Stimulated activated memory B cell treated with anti-CD40 and anti-IgM and Interleukin-4, amounts not matched to agents 10 μg/mL and 1 μg/mL and 100 μg/mL, for 72 hours (primary cell): ENCODE results near the gene DAB2IP.

ENCODE experiments used
- ATAC-seq: fragments of 150-1000 bp; cut with Tn5 transposase; 2 replicates; pipeline ENCODE4 v1.10.0; 2021
- H3K27ac Mint-ChIP-seq: one replicate; pipeline ENCODE4 v1.8.0; 2022; ENCODE audit warnings: mild to moderate bottlenecking, mixed read lengths
- H3K27me3 Mint-ChIP-seq: one replicate; pipeline ENCODE4 v1.8.0; 2022; ENCODE audit warnings: mixed read lengths
- H3K36me3 Mint-ChIP-seq: one replicate; pipeline ENCODE4 v1.8.0; 2022; ENCODE audit warnings: mixed read lengths
- H3K4me1 Mint-ChIP-seq: one replicate; pipeline ENCODE4 v1.8.0; 2022; ENCODE audit warnings: mixed read lengths
- H3K4me3 Mint-ChIP-seq: one replicate; pipeline ENCODE4 v1.8.0; 2022; ENCODE audit warnings: mild to moderate bottlenecking, moderate library complexity, mixed read lengths
- H3K9me3 Mint-ChIP-seq: one replicate; pipeline ENCODE4 v1.8.0; 2022; ENCODE audit warnings: mixed read lengths

The DAB2IP gene

DNA sequence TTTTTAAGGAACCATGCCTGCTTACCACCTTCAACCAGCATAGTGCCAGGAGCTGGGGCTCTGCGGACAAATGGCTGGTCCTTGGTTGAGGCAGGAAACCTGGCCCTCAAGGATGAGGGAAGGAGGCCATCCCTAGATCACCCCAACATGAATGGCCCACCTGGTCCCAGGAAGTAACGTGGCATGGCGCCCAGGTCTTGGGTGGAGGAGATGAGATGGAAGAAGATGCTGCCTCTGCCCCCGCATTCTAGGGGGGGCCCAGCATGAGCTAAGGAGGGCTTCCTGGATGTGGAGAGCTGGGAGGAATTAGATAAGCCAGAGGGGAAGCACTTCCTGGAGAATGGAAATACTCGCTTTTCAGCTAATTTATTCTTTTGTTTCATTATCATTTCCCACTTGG is 95.0 kb downstream of the DAB2IP start:
- no peaks in the 10 kb centered on the region for H3K36me3 Mint-ChIP-seq
- no peaks in the 10 kb centered on the region for H3K4me1 Mint-ChIP-seq
- no peak overlapping the region for H3K27ac Mint-ChIP-seq
- H3K4me3 Mint-ChIP-seq, result no peak overlapping the region
- no peaks in the 10 kb centered on the region for H3K9me3 Mint-ChIP-seq
- no peak for ATAC-seq
- H3K27me3 Mint-ChIP-seq, result no peaks in the 10 kb centered on the region

GRCh38 chr9:121746866-121747265 is 95.4 kb downstream of the DAB2IP start:
- H3K4me1 Mint-ChIP-seq, result no peaks in the 10 kb centered on the region

GRCh38 chr9:121748074-121748473 is 96.6 kb downstream of the DAB2IP start:
- no peaks in the 10 kb centered on the region for H3K27me3 Mint-ChIP-seq
- H3K36me3 Mint-ChIP-seq, result no peaks in the 10 kb centered on the region
- H3K4me1 Mint-ChIP-seq, result no peaks in the 10 kb centered on the region
- ATAC-seq, result no peak
- no peak overlapping the region for H3K4me3 Mint-ChIP-seq
- no peaks in the 10 kb centered on the region for H3K9me3 Mint-ChIP-seq
- H3K27ac Mint-ChIP-seq, result no peak overlapping the region

More at GRCh38 chr9:121746866-121747265, 95.4 kb downstream of the DAB2IP start:
- Mint-ChIP-seq H3K27me3 (no peaks in the 10 kb centered on the region), H3K9me3 (no peaks in the 10 kb centered on the region), H3K36me3 (no peaks in the 10 kb centered on the region), H3K27ac (no peak overlapping the region), H3K4me3 (no peak overlapping the region)
- no peak for ATAC-seq

GRCh38 chr9:121748727-121749423 is 97.4 kb downstream of the DAB2IP start:
- Mint-ChIP-seq H3K27me3 (no peaks in the 10 kb centered on the region), H3K36me3 (no peaks in the 10 kb centered on the region), H3K4me1 (no peaks in the 10 kb centered on the region), H3K9me3 (no peaks in the 10 kb centered on the region), H3K27ac (no peak overlapping the region), H3K4me3 (no peak overlapping the region)
- ATAC-seq, result no peak

DNA sequence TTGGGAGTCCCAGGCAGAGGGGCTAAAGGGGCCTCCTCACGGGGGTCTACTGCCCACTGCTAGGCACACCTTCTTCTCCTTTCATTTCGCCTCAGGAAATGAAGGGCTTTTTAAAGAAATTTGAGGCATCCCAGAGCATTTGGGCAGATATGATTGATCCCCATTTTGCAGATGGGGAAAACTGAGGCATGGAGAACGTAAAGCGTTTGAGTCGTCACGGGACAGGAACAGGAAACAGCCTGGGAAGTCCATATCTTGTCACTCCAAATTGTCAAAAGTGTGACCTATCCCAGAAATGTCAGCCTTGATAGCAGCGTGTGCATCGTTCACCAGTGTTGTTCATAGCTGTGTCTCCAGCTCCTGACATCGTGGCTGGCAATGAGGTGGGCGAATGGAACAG is 98.2 kb downstream of the DAB2IP start:
- H3K27me3 Mint-ChIP-seq, result no peaks in the 10 kb centered on the region
- no peak overlapping the region for H3K4me3 Mint-ChIP-seq
- no peaks in the 10 kb centered on the region for H3K4me1 Mint-ChIP-seq
- no peak overlapping the region for H3K27ac Mint-ChIP-seq
- no peaks in the 10 kb centered on the region for H3K36me3 Mint-ChIP-seq
- no peak for ATAC-seq
- H3K9me3 Mint-ChIP-seq, result no peaks in the 10 kb centered on the region

- H3K9me3 Mint-ChIP-seq, result no peaks in the 10 kb centered on the region
- ATAC-seq, result no peak
- no peaks in the 10 kb centered on the region for H3K27me3 Mint-ChIP-seq
- H3K36me3 Mint-ChIP-seq, result no peaks in the 10 kb centered on the region
- H3K4me3 Mint-ChIP-seq, result no peak overlapping the region
- H3K4me1 Mint-ChIP-seq, result no peaks in the 10 kb centered on the region
- H3K27ac Mint-ChIP-seq, result no peak overlapping the region
Observed at GRCh38 chr9:121750259-121750714, 98.9 kb downstream of the DAB2IP start.

- no peaks in the 10 kb centered on the region for H3K9me3 Mint-ChIP-seq
- no peak overlapping the region for H3K27ac Mint-ChIP-seq
- H3K36me3 Mint-ChIP-seq, result no peaks in the 10 kb centered on the region
- ATAC-seq, result no peak
- H3K4me3 Mint-ChIP-seq, result no peak overlapping the region
- H3K27me3 Mint-ChIP-seq, result no peaks in the 10 kb centered on the region
- H3K4me1 Mint-ChIP-seq, result no peaks in the 10 kb centered on the region
Observed at GRCh38 chr9:121750715-121751623, 99.5 kb downstream of the DAB2IP start.

- no peak overlapping the region for H3K4me3 Mint-ChIP-seq
- no peaks in the 10 kb centered on the region for H3K4me1 Mint-ChIP-seq
- no peaks in the 10 kb centered on the region for H3K36me3 Mint-ChIP-seq
- no peak overlapping the region for H3K27ac Mint-ChIP-seq
- H3K27me3 Mint-ChIP-seq, result no peaks in the 10 kb centered on the region
- no peaks in the 10 kb centered on the region for H3K9me3 Mint-ChIP-seq
- ATAC-seq, result no peak
Observed at GRCh38 chr9:121751686-121752445, 100.4 kb downstream of the DAB2IP start.

- no peaks in the 10 kb centered on the region for H3K9me3 Mint-ChIP-seq
- H3K36me3 Mint-ChIP-seq, result no peaks in the 10 kb centered on the region
- H3K4me3 Mint-ChIP-seq, result no peak overlapping the region
- H3K27me3 Mint-ChIP-seq, result no peaks in the 10 kb centered on the region
- no peaks in the 10 kb centered on the region for H3K4me1 Mint-ChIP-seq
- no peak for ATAC-seq
- no peak overlapping the region for H3K27ac Mint-ChIP-seq
Observed at GRCh38 chr9:121752929-121753328, 101.5 kb downstream of the DAB2IP start.

DNA sequence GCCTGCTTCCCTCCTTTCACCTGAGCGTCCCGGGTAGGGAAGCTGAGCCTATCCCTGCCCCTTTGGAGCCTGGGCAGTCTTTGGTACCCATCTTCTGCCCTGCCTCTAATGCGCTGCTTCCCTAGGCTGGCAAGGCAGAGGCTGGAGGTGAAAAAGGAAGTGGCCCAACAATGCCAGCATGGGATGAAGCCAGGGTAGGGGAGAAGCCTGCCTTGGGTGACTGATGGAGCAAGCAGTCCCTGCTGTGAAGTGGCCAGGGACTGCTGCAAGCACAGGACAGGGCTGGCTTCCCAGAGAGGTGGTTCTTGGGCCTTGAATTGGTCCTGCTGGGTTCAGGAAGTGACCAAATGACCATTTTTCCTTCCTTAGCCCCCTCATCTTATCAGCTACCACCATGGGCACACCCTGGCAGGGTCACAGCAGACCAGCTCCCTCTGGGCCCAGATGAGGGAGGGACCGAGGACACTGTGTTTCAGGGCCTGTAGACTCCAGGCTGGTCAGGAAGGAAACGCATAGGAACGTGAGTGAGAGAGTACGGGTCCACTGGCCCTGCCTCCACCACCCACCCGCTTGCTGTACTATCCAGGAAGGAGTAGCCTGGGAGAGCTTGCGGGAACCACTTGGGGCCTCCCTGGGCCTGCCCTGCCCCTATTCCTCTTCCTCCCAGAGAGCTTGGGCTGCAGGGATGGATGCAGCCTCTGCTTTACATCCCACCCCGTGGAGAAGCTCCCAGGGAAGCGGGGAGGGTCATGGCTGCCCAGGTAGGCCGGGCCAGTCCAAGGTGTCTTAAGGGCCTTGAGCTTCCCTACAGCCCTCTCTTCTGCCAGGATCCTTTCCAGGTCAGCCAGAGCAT is 102.6 kb downstream of the DAB2IP start:
- Mint-ChIP-seq H3K27me3 (no peaks in the 10 kb centered on the region), H3K4me1 (no peaks in the 10 kb centered on the region), H3K27ac (no peak overlapping the region), H3K4me3 (no peak overlapping the region), H3K9me3 (no peaks in the 10 kb centered on the region), H3K36me3 (no peaks in the 10 kb centered on the region)
- no peak for ATAC-seq

GRCh38 chr9:121754655-121755436 is 103.4 kb downstream of the DAB2IP start:
- Mint-ChIP-seq H3K27me3 (no peaks in the 10 kb centered on the region), H3K4me1 (no peaks in the 10 kb centered on the region), H3K4me3 (no peak overlapping the region), H3K36me3 (no peaks in the 10 kb centered on the region), H3K27ac (no peak overlapping the region), H3K9me3 (no peaks in the 10 kb centered on the region)
- no peak for ATAC-seq

- Mint-ChIP-seq H3K27ac (no peak overlapping the region), H3K4me1 (no peaks in the 10 kb centered on the region), H3K4me3 (no peak overlapping the region)
Observed at GRCh38 chr9:121755581-121755980, 104.1 kb downstream of the DAB2IP start.

GRCh38 chr9:121756474-121757280 is 105.2 kb downstream of the DAB2IP start:
- Mint-ChIP-seq H3K4me1 (no peaks in the 10 kb centered on the region), H3K36me3 (no peaks in the 10 kb centered on the region)

More at GRCh38 chr9:121755581-121755980, 104.1 kb downstream of the DAB2IP start:
- no peak for ATAC-seq
- Mint-ChIP-seq H3K36me3 (no peaks in the 10 kb centered on the region), H3K9me3 (no peaks in the 10 kb centered on the region), H3K27me3 (no peaks in the 10 kb centered on the region)

More at GRCh38 chr9:121756474-121757280, 105.2 kb downstream of the DAB2IP start:
- ATAC-seq, result no peak
- Mint-ChIP-seq H3K27me3 (no peaks in the 10 kb centered on the region), H3K4me3 (no peak overlapping the region), H3K27ac (no peak overlapping the region), H3K9me3 (no peaks in the 10 kb centered on the region)
